HCT116 (cell line): Measurements from ENCODE around the gene ZSCAN5A. TPM values are rescaled to one million over a fixed set of nuclear protein-coding genes. Genes with fewer than 3 reads are reported as not detected.

Experiments
- ATAC-seq: fragments of 200-7000 bp; cut with Tn5 transposase; 2 replicates; pipeline ENCODE4 v1.9.1; 2020; ENCODE audit warnings: mild to moderate bottlenecking, moderate library complexity
- BruUV-seq: library from RNA; stranded (reverse); fragments of 400-500 nt; replicated peaks from 2 replicates; lab custom pipeline; 2021; lab: Mats Ljungman, UMichigan
- CTCF ChIA-PET: fragments of 300-600 bp; sonication (Branson Sonifier 250); formaldehyde crosslinking; loops from one replicate; lab custom pipeline; 2021; ENCODE audit warnings: antibody characterized with exemption; lab: Charles Lee
- POLR2A ChIA-PET: fragments of 300-600, 350-600 bp; sonication (Branson Sonifier 250); formaldehyde crosslinking; loops from one replicate; lab custom pipeline; 2021; ENCODE audit warnings: antibody characterized with exemption; lab: Charles Lee
- RAD21 ChIA-PET, 2 experiments: fragments of 300-600 bp; sonication (Branson Sonifier 250); formaldehyde crosslinking; loops; one replicate each; lab custom pipeline; 2023; ENCODE audit warnings: low total read pairs in 2 of 2; ENCODE audit not compliant: uncharacterized antibody in 2 of 2, unreplicated experiment in 2 of 2, low non-redundant PET in 1 of 2; lab: Charles Lee
- DNase-seq: peaks from one replicate; pipeline ENCODE4 v3.0.0-alpha.2; 2010; ENCODE audit warnings: low read depth, low spot score
- H2AFZ ChIP-seq: fragments of 200-600 bp; shearing (Covaris generic), sonication (generic); 2 replicates; pipeline ENCODE4 v1.6.1; 2017; ENCODE audit warnings: low read depth, mixed run types, mixed read lengths, antibody characterized with exemption, low read length; ENCODE audit not compliant: poor library complexity, severe bottlenecking
- H3K27ac ChIP-seq: 2 replicates; pipeline ENCODE4 v1.5.1; 2012; ENCODE audit warnings: low read depth, low read length
- H3K27me3 ChIP-seq: fragments of 200-600 bp; sonication (generic); 2 replicates; pipeline ENCODE4 v1.6.1; 2016; ENCODE audit warnings: mixed run types, low read length, mixed read lengths; ENCODE audit not compliant: insufficient read depth
- H3K36me3 ChIP-seq, 2 experiments: fragments of 200-500 bp in 1 of 2; fragments of 200-600 bp in 1 of 2; sonication (Bioruptor generic) in 1 of 2; sonication (generic) in 1 of 2; 2 replicates each; pipeline versions ENCODE4 v1.5.1 to v1.6.1; 2014 to 2016; ENCODE audit warnings: low read length in 2 of 2, inconsistent platforms in 1 of 2, mixed read lengths in 1 of 2, mixed run types in 1 of 2; ENCODE audit not compliant: insufficient read depth in 2 of 2, control insufficient read depth in 1 of 2
- H3K4me1 ChIP-seq, 2 experiments: fragments of 200-600 bp in 1 of 2; sonication (generic) in 1 of 2; 2 replicates each; pipeline versions ENCODE4 v1.5.1 to v1.6.1; 2012 to 2017; ENCODE audit warnings: low read length in 2 of 2, inconsistent platforms in 1 of 2, mild to moderate bottlenecking in 1 of 2, mixed read lengths in 1 of 2, mixed run types in 1 of 2, moderate library complexity in 1 of 2; ENCODE audit not compliant: insufficient read depth in 2 of 2, control insufficient read depth in 1 of 2
- H3K4me2 ChIP-seq: fragments of 200-600 bp; sonication (generic); 2 replicates; pipeline ENCODE4 v1.6.1; 2017; ENCODE audit warnings: mixed run types, low read length, mixed read lengths
- H3K4me3 ChIP-seq, 2 experiments: fragments of 200-600 bp in 1 of 2; sonication (generic) in 1 of 2; replicated peaks in 1 of 2; 2 replicates each; pipeline ENCODE4 v1.5.1; 2011 to 2016; ENCODE audit warnings: low read length in 2 of 2, control low read depth in 1 of 2, low read depth in 1 of 2, mild to moderate bottlenecking in 1 of 2, mixed read lengths in 1 of 2, mixed run types in 1 of 2
- H3K79me2 ChIP-seq: fragments of 200-600 bp; sonication (generic); 2 replicates; pipeline ENCODE4 v1.6.1; 2017; ENCODE audit warnings: mild to moderate bottlenecking, mixed run types, low read length, moderate library complexity, mixed read lengths; ENCODE audit not compliant: insufficient read depth
- H3K9ac ChIP-seq: fragments of 200-600 bp; sonication (generic); 2 replicates; pipeline ENCODE4 v1.6.1; 2016; ENCODE audit warnings: low read length, mixed read lengths
- H3K9me2 ChIP-seq: fragments of 200-600 bp; sonication (generic), shearing (Covaris generic); 2 replicates; pipeline ENCODE4 v1.6.1; 2017; ENCODE audit warnings: mixed run types, mild to moderate bottlenecking, moderate library complexity; ENCODE audit not compliant: insufficient read depth
- H3K9me3 ChIP-seq, 2 experiments: fragments of 200-500 bp in 1 of 2; fragments of 200-600 bp in 1 of 2; sonication (Bioruptor generic) in 1 of 2; sonication (generic) in 1 of 2; 2 replicates each; pipeline ENCODE4 v1.6.1; 2014 to 2017; ENCODE audit warnings: low read length in 2 of 2, mixed read lengths in 2 of 2, inconsistent platforms in 1 of 2, low read depth in 1 of 2, mild to moderate bottlenecking in 1 of 2, mixed run types in 1 of 2, moderate library complexity in 1 of 2; ENCODE audit not compliant: control insufficient read depth in 1 of 2, insufficient read depth in 1 of 2
- H4K20me1 ChIP-seq: fragments of 200-600 bp; sonication (generic), shearing (Covaris generic); 2 replicates; pipeline ENCODE4 v1.6.1; 2017; ENCODE audit warnings: mixed run types, mild to moderate bottlenecking, moderate library complexity; ENCODE audit not compliant: insufficient read depth
- CTCF ChIP-seq, 3 experiments: fragments of 200-600 bp in 1 of 3; sonication (generic) in 1 of 3; IDR thresholded peaks in 2 of 3; conservative IDR thresholded peaks in 1 of 3; 2 replicates each; pipeline ENCODE4 v1.5.1; 2012 to 2017; ENCODE audit warnings: low read depth in 2 of 3, low read length in 2 of 3, antibody characterized with exemption in 1 of 3, borderline replicate concordance in 1 of 3, control low read depth in 1 of 3, mild to moderate bottlenecking in 1 of 3, mixed read lengths in 1 of 3, mixed run types in 1 of 3, moderate library complexity in 1 of 3; ENCODE audit not compliant: insufficient read depth in 1 of 3
- EZH2phosphoT487 ChIP-seq: fragments of 200-600 bp; IDR thresholded peaks from 2 replicates; pipeline ENCODE4 v1.6.1; 2018; ENCODE audit warnings: antibody characterized with exemption, borderline replicate concordance
- FOSL1 ChIP-seq: IDR thresholded peaks from 2 replicates; pipeline ENCODE4 v1.6.1; 2012; ENCODE audit warnings: low read depth
- TCF7L2 ChIP-seq: IDR thresholded peaks from 2 replicates; pipeline ENCODE4 v1.7.0; 2011; ENCODE audit warnings: borderline replicate concordance, inconsistent platforms; ENCODE audit not compliant: insufficient read depth, insufficient read length; ENCODE audit errors: extremely low read depth
- YY1 ChIP-seq: IDR thresholded peaks from 2 replicates; pipeline ENCODE4 v1.6.1; 2011; ENCODE audit warnings: low read length, low read depth, moderate library complexity, mild to moderate bottlenecking; ENCODE audit not compliant: insufficient replicate concordance; ENCODE audit errors: extremely low read depth
- intact Hi-C: fragments of 100-400 bp; cut with micrococcal nuclease; formaldehyde crosslinking; loops from 2 replicates; pipeline ENCODE4 v1.10.0; 2022
- total RNA-seq: library from RNA; stranded (reverse); gene quantifications from one replicate; pipeline ENCODE4 v1.2.1, GENCODE V29; 2021; ENCODE audit not compliant: unreplicated experiment

The ZSCAN5A gene
- total RNA-seq, 1 experiment from 2014 or later, result 9.2 TPM

- POLR2A ChIA-PET, result no interaction called here
These were observed 4.2 kb downstream of the ZSCAN5A start for GRCh38 chr19:56310462-56310861.

More at GRCh38 chr19:56310462-56310861, 4.2 kb downstream of the ZSCAN5A start:
- ATAC-seq (no peak), DNase-seq (no peak)
- Histone ChIP-seq H3K79me2 (no peaks in the 10 kb centered on the region; the same call in 1 of the 2 replicates), H3K9me2 (no peaks in the 10 kb centered on the region), H3K9me3 (no peaks in the 10 kb centered on the region), H2AFZ (no peak overlapping the region), H3K4me1 (peaks cover 0 to 12% of the 10 kb centered on the region in 2 experiments; a peak in 3 of 4 replicates), H3K4me3 (no peak overlapping the region), H3K4me2 (no peak overlapping the region), H3K27me3 (no peaks in the 10 kb centered on the region), H3K27ac (no peak overlapping the region), H3K36me3 (peaks cover 0 to 3% of the 10 kb centered on the region in 2 experiments; a peak in 3 of 4 replicates), H3K9ac (no peak overlapping the region), H4K20me1 (no peaks in the 10 kb centered on the region)
- CTCF ChIA-PET, result interaction anchor here (0.8 to 2.7 kb wide), 13 partner anchors 8 to 678 kb away, joined by 3 to 55 read pairs (median 8); no protein-coding TSS in a partner anchor
- intact Hi-C loops, result loop anchor here (5.0 kb wide), 1 partner anchor 58 kb away; no protein-coding TSS in a partner anchor
- RAD21 ChIA-PET, result no interaction called here
- TF ChIP-seq EZH2phosphoT487 (no peak), YY1 (no peak), TCF7L2 (no peak), FOSL1 (no peak), CTCF (IDR thresholded peaks at IDR 0.05 in 2 of 3, conservative IDR thresholded peaks at IDR 0.05 in 1 of 3; ENCODE audit: borderline replicate concordance in 1 of 3, insufficient read depth in 1 of 3, low read depth in 2 of 3, low read length in 2 of 3) (no peak)
- BruUV-seq, result no TSS peak
